ENCODE data around the gene EVL. TPM values are rescaled to one million over a fixed set of nuclear protein-coding genes. Genes with fewer than 3 reads are reported as not detected.

Gene EVL
- total RNA-seq, 4 donors from 2014 or later = 33.7 to 148 (median 56.1) TPM

GRCh38 chr14:100102156-100102785, 37.0 kb downstream of the EVL start:
- no peak for TF ChIP-seq CTCF (IDR thresholded peaks at IDR 0.05)
- DNase-seq (ENCODE audit: low spot score) (no peak), ATAC-seq (ENCODE audit: low FRiP score) (no peak)

GRCh38 chr14:100103250-100104005, 38.2 kb downstream of the EVL start:
- DNase-seq (ENCODE audit: low spot score) (no peak), ATAC-seq (ENCODE audit: low FRiP score) (no peak)
- TF ChIP-seq CTCF (IDR thresholded peaks at IDR 0.05) = no peak

- TF ChIP-seq CTCF (IDR thresholded peaks at IDR 0.05) = no peak
- no peak for ATAC-seq (ENCODE audit: low FRiP score)
- DNase-seq (ENCODE audit: low spot score) = no peak
Measured at GRCh38 chr14:100104006-100104352, 38.8 kb downstream of the EVL start.

GRCh38 chr14:100104523-100105300, 39.5 kb downstream of the EVL start:
- no peak for ATAC-seq (ENCODE audit: low FRiP score)
- no peak for TF ChIP-seq CTCF (IDR thresholded peaks at IDR 0.05)
- no peak for DNase-seq (ENCODE audit: low spot score)

- TF ChIP-seq CTCF (IDR thresholded peaks at IDR 0.05) = no peak
- DNase-seq (ENCODE audit: low spot score) (no peak), ATAC-seq (ENCODE audit: low FRiP score) (no peak)
Measured at GRCh38 chr14:100105357-100106169, 40.3 kb downstream of the EVL start.

- ATAC-seq (ENCODE audit: low FRiP score) (no peak), DNase-seq (ENCODE audit: low spot score) (no peak)
- no peak for TF ChIP-seq CTCF (IDR thresholded peaks at IDR 0.05)
Measured at GRCh38 chr14:100106250-100107112, 41.3 kb downstream of the EVL start.
